SK-N-SH (cell line): ENCODE results near the gene TBC1D21. TPM values are rescaled to one million over a fixed set of nuclear protein-coding genes. Genes with fewer than 3 reads are reported as not detected.

ENCODE experiments used
- CTCF ChIA-PET: fragments of 300-600, 350-600 bp; formaldehyde crosslinking; extraction: SDS; loops from one replicate; lab custom pipeline; 2021; lab: Yijun Ruan, JAX
- POLR2A ChIA-PET: fragments of 350-600 bp; sonication (Branson Sonifier 250); formaldehyde crosslinking; extraction: SDS; loops from one replicate; lab custom pipeline; 2020; ENCODE audit warnings: antibody characterized with exemption, inconsistent platforms; lab: Yijun Ruan, JAX
- DNase-seq: peaks from one replicate; pipeline ENCODE4 v3.0.0; 2012
- H2AFZ ChIP-seq: fragments of 200-600 bp; sonication (generic); 2 replicates; pipeline ENCODE4 v1.8.1; 2016; ENCODE audit warnings: antibody characterized with exemption, mild to moderate bottlenecking, low read depth
- H3F3A ChIP-seq: fragments of 200-600 bp; sonication (generic); replicated peaks from 2 replicates; pipeline ENCODE3; 2016; ENCODE audit warnings: antibody characterized with exemption, mild to moderate bottlenecking; ENCODE audit not compliant: insufficient read depth
- H3K27ac ChIP-seq, 2 experiments: fragments of 200-500 bp in 1 of 2; fragments of 200-600 bp in 1 of 2; sonication (Bioruptor generic) in 1 of 2; sonication (generic), shearing (Covaris generic) in 1 of 2; 2 replicates each; pipeline versions ENCODE4 v1.5.1 to v1.6.1; 2014 to 2016; ENCODE audit warnings: low read depth in 2 of 2, inconsistent platforms in 1 of 2, low read length in 1 of 2, mild to moderate bottlenecking in 1 of 2, mixed read lengths in 1 of 2
- H3K27me3 ChIP-seq: fragments of 200-600 bp; sonication (generic), shearing (Covaris generic); 2 replicates; pipeline ENCODE4 v1.6.1; 2016; ENCODE audit warnings: mixed run types; ENCODE audit not compliant: insufficient read depth
- H3K36me3 ChIP-seq, 2 experiments: fragments of 200-500 bp in 1 of 2; fragments of 200-600 bp in 1 of 2; sonication (Bioruptor generic) in 1 of 2; sonication (generic) in 1 of 2; replicated peaks in 1 of 2; 2 replicates each; pipeline versions ENCODE3 to v1.5.1; 2014 to 2016; ENCODE audit warnings: low read length in 1 of 2, mild to moderate bottlenecking in 1 of 2; ENCODE audit not compliant: insufficient read depth in 2 of 2, control insufficient read depth in 1 of 2
- H3K4me1 ChIP-seq, 2 experiments: fragments of 200-500 bp in 1 of 2; fragments of 200-600 bp in 1 of 2; sonication (Bioruptor generic) in 1 of 2; sonication (generic), shearing (Covaris generic) in 1 of 2; 2 replicates each; pipeline versions ENCODE4 v1.5.1 to v1.6.1; 2014 to 2016; ENCODE audit warnings: low read depth in 1 of 2, low read length in 1 of 2, mixed run types in 1 of 2; ENCODE audit not compliant: insufficient read depth in 2 of 2, control insufficient read depth in 1 of 2
- H3K4me2 ChIP-seq: fragments of 200-600 bp; sonication (generic), shearing (Covaris generic); 2 replicates; pipeline ENCODE4 v1.6.1; 2017; ENCODE audit warnings: mixed run types
- H3K4me3 ChIP-seq, 2 experiments: fragments of 200-500 bp in 1 of 2; fragments of 200-600 bp in 1 of 2; sonication (Bioruptor generic) in 1 of 2; sonication (generic), shearing (Covaris generic) in 1 of 2; 2 replicates each; pipeline versions ENCODE4 v1.5.1 to v1.8.1; 2014 to 2016; ENCODE audit warnings: low read depth in 2 of 2, inconsistent platforms in 1 of 2, low read length in 1 of 2, mild to moderate bottlenecking in 1 of 2, mixed read lengths in 1 of 2, moderate library complexity in 1 of 2
- H3K79me2 ChIP-seq: fragments of 200-600 bp; sonication (generic); 2 replicates; pipeline ENCODE4 v1.8.1; 2017; ENCODE audit warnings: mild to moderate bottlenecking; ENCODE audit not compliant: insufficient read depth
- H3K9ac ChIP-seq: fragments of 200-600 bp; sonication (generic); 2 replicates; pipeline ENCODE4 v1.6.1; 2017; ENCODE audit warnings: mixed run types
- H3K9me2 ChIP-seq: fragments of 200-600 bp; sonication (generic); 2 replicates; pipeline ENCODE4 v1.6.1; 2017; ENCODE audit warnings: mixed run types
- H3K9me3 ChIP-seq: fragments of 200-600 bp; sonication (generic); 2 replicates; pipeline ENCODE4 v1.6.1; 2017; ENCODE audit warnings: mixed run types, mild to moderate bottlenecking, moderate library complexity
- H4K20me1 ChIP-seq: fragments of 200-600 bp; sonication (generic); 2 replicates; pipeline ENCODE4 v1.6.1; 2017; ENCODE audit warnings: mild to moderate bottlenecking, mixed run types; ENCODE audit not compliant: insufficient read depth
- ELF1 ChIP-seq: IDR thresholded peaks from 2 replicates; pipeline ENCODE4 v1.4.0; 2012
- EZH2phosphoT487 ChIP-seq: fragments of 200-600 bp; sonication (generic); IDR thresholded peaks from 2 replicates; pipeline ENCODE4 v1.6.1; 2017; ENCODE audit warnings: low read depth, mixed run types, mild to moderate bottlenecking, antibody characterized with exemption, moderate library complexity, borderline replicate concordance
- FOXJ3 ChIP-seq: sonication (generic); formaldehyde crosslinking; IDR thresholded peaks from 2 replicates; pipeline ENCODE4 v1.5.1; 2020; ENCODE audit warnings: mild to moderate bottlenecking, missing genetic modification reagents
- FOXM1 ChIP-seq: IDR thresholded peaks from 2 replicates; pipeline ENCODE4 v1.4.0; 2012; ENCODE audit warnings: low read depth, mild to moderate bottlenecking
- GABPA ChIP-seq: IDR thresholded peaks from 2 replicates; pipeline ENCODE4 v1.4.0; 2012; ENCODE audit warnings: low read depth, mild to moderate bottlenecking
- GATA2 ChIP-seq: sonication (generic); formaldehyde crosslinking; IDR thresholded peaks from 2 replicates; pipeline ENCODE4 v1.5.0; 2020; ENCODE audit warnings: mild to moderate bottlenecking, missing genetic modification reagents
- IRF3 ChIP-seq: fragments of 150-350 bp; IDR thresholded peaks from 2 replicates; pipeline ENCODE4 v1.6.1; 2016; ENCODE audit warnings: mild to moderate bottlenecking, low read depth, low read length
- JUND ChIP-seq: IDR thresholded peaks from 2 replicates; pipeline ENCODE4 v1.4.0; 2012
- POLR2AphosphoS5 ChIP-seq: IDR thresholded peaks from 2 replicates; pipeline ENCODE4 v1.6.1; 2012; ENCODE audit warnings: low read depth, low read length
- RCOR1 ChIP-seq: fragments of 150-350 bp; IDR thresholded peaks from 2 replicates; pipeline ENCODE4 v1.6.1; 2017; ENCODE audit warnings: antibody characterized with exemption, low read length
- REST ChIP-seq: IDR thresholded peaks from 2 replicates; pipeline ENCODE4 v1.6.1; 2012; ENCODE audit warnings: mild to moderate bottlenecking, low read depth, low read length, moderate library complexity
- RFX5 ChIP-seq: IDR thresholded peaks from 2 replicates; pipeline ENCODE4 v1.6.1; 2012; ENCODE audit warnings: mild to moderate bottlenecking, improper control_type of control experiment, low read length
- RXRA ChIP-seq: IDR thresholded peaks from 2 replicates; pipeline ENCODE4 v1.4.0; 2012; ENCODE audit warnings: low read depth, mild to moderate bottlenecking, borderline replicate concordance
- SIN3A ChIP-seq: IDR thresholded peaks from 2 replicates; pipeline ENCODE4 v1.6.1; 2012; ENCODE audit warnings: low read depth, mild to moderate bottlenecking, low read length, moderate library complexity, borderline replicate concordance
- TAF1 ChIP-seq: IDR thresholded peaks from 2 replicates; pipeline ENCODE4 v1.6.1; 2012; ENCODE audit warnings: low read depth, mild to moderate bottlenecking, low read length, moderate library complexity, borderline replicate concordance
- TCF12 ChIP-seq: IDR thresholded peaks from 2 replicates; pipeline ENCODE4 v1.4.0; 2012
- TEAD4 ChIP-seq: IDR thresholded peaks from 2 replicates; pipeline ENCODE4 v1.4.0; 2012; ENCODE audit warnings: mild to moderate bottlenecking, borderline replicate concordance; ENCODE audit not compliant: insufficient read depth
- USF2 ChIP-seq: fragments of 150-350 bp; IDR thresholded peaks from 2 replicates; pipeline ENCODE4 v1.6.1; 2017; ENCODE audit warnings: antibody characterized with exemption, low read length, low read depth, borderline replicate concordance
- YY1 ChIP-seq: IDR thresholded peaks from 2 replicates; pipeline ENCODE4 v1.4.0; 2012; ENCODE audit warnings: low read depth, mild to moderate bottlenecking
- WGBS: methylation state at CpG from one replicate; pipeline ENCODE4 v1.1.6; 2017; ENCODE audit warnings: low lambda C conversion rate; 5-methylcytosine and 5-hydroxymethylcytosine counted together
- polyA plus RNA-seq, 3 experiments: library from polyadenylated mRNA; depleted of rRNA; stranded (reverse); fragments of >200 nt; gene quantifications; 2 replicates each; pipeline ENCODE4 v1.2.3, GENCODE V29; 2012

Gene TBC1D21
- polyA plus RNA-seq, 1 of the 3 experiments (the other 2 are of a cell fraction) = not detected

GRCh38 chr15:73851689-73852088, 21.7 kb upstream of the TBC1D21 start:
- Histone ChIP-seq H3K27me3 (peaks cover 22% of the 10 kb centered on the region; the same call in 1 of the 2 replicates), H3K4me2 (no peak overlapping the region), H3K4me3 (no peak overlapping the region), H3K27ac (no peak overlapping the region), H3K9me2 (no peaks in the 10 kb centered on the region), H4K20me1 (no peaks in the 10 kb centered on the region), H3K79me2 (no peaks in the 10 kb centered on the region), H3K4me1 (peaks cover 0 to under 1% of the 10 kb centered on the region in 2 experiments; a peak in 1 of 4 replicates), H3F3A (no peaks in the 10 kb centered on the region), H2AFZ (no peak overlapping the region), H3K9ac (no peak overlapping the region), H3K36me3 (no peaks in the 10 kb centered on the region), H3K9me3 (no peaks in the 10 kb centered on the region)
- TF ChIP-seq GABPA = no peak
- peak; percentile 98 for TF ChIP-seq REST
- TF ChIP-seq RFX5 = no peak
- 32% methylated on average over 3 of the region's 4 CpGs for WGBS
- ChIA-PET POLR2A (no interaction called here), CTCF (interaction anchor here (0.8 to 1.4 kb wide), 3 partner anchors 22 to 151 kb away, joined by 3 to 4 read pairs (median 3); partner anchors contain the start of gene TBC1D21)
- no peak for DNase-seq

- H3K36me3 ChIP-seq = no peaks in the 10 kb centered on the region
- H3K79me2 ChIP-seq = no peaks in the 10 kb centered on the region
- H3K4me3 ChIP-seq = no peak overlapping the region
- no peaks in the 10 kb centered on the region for H3F3A ChIP-seq
- peaks cover 0 to 3% of the 10 kb centered on the region in 2 experiments; a peak in 1 of 4 replicates for H3K4me1 ChIP-seq
- WGBS = 18% methylated on average over 5 of the region's 5 CpGs
- H2AFZ ChIP-seq = no peak overlapping the region
- ChIA-PET CTCF (interaction anchor here (0.7 to 1.4 kb wide), 3 partner anchors 21 to 152 kb away, joined by 3 to 4 read pairs (median 3); no protein-coding TSS in a partner anchor), POLR2A (no interaction called here)
- peaks cover 16% of the 10 kb centered on the region; the same call in 1 of the 2 replicates for H3K27me3 ChIP-seq
- no peaks in the 10 kb centered on the region for H3K9me2 ChIP-seq
- H3K4me2 ChIP-seq = no peak overlapping the region
- H4K20me1 ChIP-seq = no peaks in the 10 kb centered on the region
- H3K27ac ChIP-seq = no peak overlapping the region
- DNase-seq = no peak
- no peak overlapping the region for H3K9ac ChIP-seq
- no peaks in the 10 kb centered on the region for H3K9me3 ChIP-seq
- TF ChIP-seq FOXM1 (no peak), TAF1 (no peak), TCF12 (no peak), USF2 (no peak), FOXJ3 (CRISPR knock-in tag) (no peak), YY1 (no peak), JUND (no peak), POLR2AphosphoS5 (no peak), TEAD4 (no peak), IRF3 (no peak), RCOR1 (no peak), GATA2 (CRISPR knock-in tag) (no peak), ELF1 (no peak), REST (no peak), SIN3A (no peak), EZH2phosphoT487 (no peak), RXRA (no peak)
Measured at GRCh38 chr15:73852507-73852906, 20.9 kb upstream of the TBC1D21 start.
